ENCODE measurements around the gene ATP5MC2.

Gene ATP5MC2

GRCh38 chr12:53624458-53624857, 51.4 kb downstream of the ATP5MC2 start:
- no peak for DNase-seq
- intact Hi-C loops (cut with DNase I), result loop anchor here (10.0 kb wide), 1 partner anchor 80 kb away; no protein-coding TSS in a partner anchor

- peak in 19 of 42 donors; percentile 12 to 76 (median 34) for DNase-seq
- intact Hi-C loops (cut with DNase I), result loop anchor here (10.0 kb wide), 1 partner anchor 79 kb away; no protein-coding TSS in a partner anchor
These were observed 52.1 kb downstream of the ATP5MC2 start for GRCh38 chr12:53623548-53624385.

GRCh38 chr12:53622724-53623123, 53.2 kb downstream of the ATP5MC2 start:
- no peak for DNase-seq
- intact Hi-C loops (cut with DNase I), result loop anchor here (10.0 kb wide), 1 partner anchor 78 kb away; no protein-coding TSS in a partner anchor

DNA sequence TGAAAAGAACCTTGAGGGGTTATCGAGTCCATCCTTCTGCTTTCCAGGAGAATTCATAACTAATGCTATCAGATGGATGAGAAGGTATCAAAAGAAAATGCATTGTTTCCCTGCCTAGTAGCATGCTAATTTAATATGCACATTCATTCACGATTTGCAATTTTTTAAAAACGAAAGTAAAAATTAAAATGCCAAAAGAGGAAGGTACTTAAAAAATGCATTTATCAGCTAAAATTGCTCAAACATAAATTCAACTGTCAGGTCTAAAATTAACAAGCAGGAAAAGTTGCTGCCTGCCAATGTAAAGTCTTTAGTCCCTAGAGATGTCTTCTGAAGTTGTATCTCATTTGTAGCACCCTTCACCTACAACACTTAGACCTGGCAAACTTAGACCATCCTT, 57.6 kb downstream of the ATP5MC2 start:
- intact Hi-C loops (cut with DNase I), result no loop called here

DNA sequence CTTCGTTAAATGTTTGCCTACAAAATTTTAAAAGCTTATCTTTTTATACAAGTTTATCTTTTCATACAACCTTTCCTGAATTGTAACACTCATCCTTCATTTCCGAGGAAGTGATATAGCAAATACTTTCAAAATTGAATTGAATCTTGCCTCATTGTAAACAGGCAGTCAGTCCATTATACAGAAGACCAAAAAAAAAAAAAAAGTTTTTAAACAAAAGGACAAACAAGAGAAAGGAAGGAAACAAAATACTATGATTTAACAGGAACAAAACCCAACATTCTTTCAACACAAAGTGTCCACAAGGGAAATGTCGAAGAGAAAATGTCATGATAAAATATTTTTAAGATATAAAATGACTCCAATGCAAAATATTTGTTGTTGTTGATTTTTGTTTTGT, 58.2 kb downstream of the ATP5MC2 start:
- intact Hi-C loops (cut with DNase I), result no loop called here
- no peak for DNase-seq

More for the DNA sequence above, 57.6 kb downstream of the ATP5MC2 start:
- no peak for DNase-seq

DNA sequence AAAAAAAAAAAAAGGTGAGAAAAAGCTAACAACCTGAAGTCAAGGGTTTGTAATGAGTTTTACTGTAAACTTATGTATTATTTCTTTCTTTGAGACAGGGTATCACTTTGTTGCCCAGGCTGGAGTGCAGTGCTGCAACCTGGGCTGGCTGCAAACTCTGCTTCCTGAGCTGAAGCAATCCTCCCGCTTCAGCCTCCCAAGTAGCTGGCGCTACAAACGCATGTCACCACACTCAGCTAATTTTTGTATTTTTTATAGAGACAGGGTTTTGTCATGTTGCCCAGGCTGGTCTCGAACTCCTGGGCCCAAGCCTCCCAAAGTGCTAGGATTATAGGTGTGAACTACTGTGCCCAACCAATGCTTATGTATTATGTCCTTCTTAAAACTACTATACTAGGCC, 58.9 kb downstream of the ATP5MC2 start:
- no peak for DNase-seq
- intact Hi-C loops (cut with DNase I), result no loop called here

Data from head of caudate nucleus (tissue), 42 donors.